SJSA1 (cell line): Measurements from ENCODE around the gene TAF3. TPM values are rescaled to one million over a fixed set of nuclear protein-coding genes. Genes with fewer than 3 reads are reported as not detected.

ENCODE experiments used
- DNase-seq, 2 experiments: peaks; one replicate each; pipeline ENCODE4 v3.0.0-alpha.2; 2015 to 2020; ENCODE audit warnings: low spot score in 2 of 2, low read depth in 1 of 2
- H3K27ac ChIP-seq: fragments of 250-450 bp; sonication (Bioruptor Pico); 2 replicates; pipeline ENCODE4 v1.5.1; 2020; ENCODE audit warnings: mild to moderate bottlenecking, moderate library complexity
- H3K27me3 ChIP-seq: fragments of 250-450 bp; sonication (Bioruptor Pico); replicated peaks from 2 replicates; pipeline ENCODE4 v1.5.1; 2020; ENCODE audit warnings: mild to moderate bottlenecking, moderate library complexity
- H3K36me3 ChIP-seq: fragments of 250-450 bp; sonication (Bioruptor Pico); 2 replicates; pipeline ENCODE4 v1.5.1; 2020; ENCODE audit warnings: mild to moderate bottlenecking
- H3K4me1 ChIP-seq: fragments of 250-450 bp; sonication (Bioruptor Pico); replicated peaks from 2 replicates; pipeline ENCODE4 v1.6.1; 2021; ENCODE audit warnings: mild to moderate bottlenecking
- H3K4me3 ChIP-seq: fragments of 250-450 bp; sonication (Bioruptor Pico); 2 replicates; pipeline ENCODE4 v1.5.1; 2020; ENCODE audit warnings: mild to moderate bottlenecking
- H3K9me3 ChIP-seq: fragments of 250-450 bp; sonication (Bioruptor Pico); replicated peaks from 2 replicates; pipeline ENCODE4 v1.5.1; 2020; ENCODE audit warnings: mild to moderate bottlenecking
- total RNA-seq: library from RNA; depleted of rRNA; stranded (reverse); fragments of >200 nt; shearing (Covaris generic); gene quantifications from 2 replicates; pipeline ENCODE4 v1.2.3, GENCODE V29; 2014

TAF3 gene
- total RNA-seq, 1 experiment from 2014 or later: 4.4 TPM

DNA sequence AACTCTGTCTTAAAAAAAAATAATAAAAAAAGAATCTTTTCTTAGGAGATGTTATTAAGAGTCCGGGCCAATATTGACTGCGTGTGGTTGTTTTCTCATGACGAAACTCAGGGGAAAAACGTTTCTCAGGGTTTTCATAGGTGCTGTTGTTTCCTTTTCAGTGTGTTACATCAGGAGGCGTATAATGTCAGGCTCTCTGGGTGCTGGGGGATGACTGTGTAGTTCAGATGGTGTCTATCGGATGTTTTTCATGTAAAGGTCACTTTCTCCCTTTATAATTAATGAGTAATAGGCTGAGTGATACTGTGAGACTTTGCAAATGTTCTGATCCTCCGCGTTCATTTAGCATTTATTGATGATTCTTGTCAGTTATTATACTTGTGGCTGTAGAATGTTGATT lies 84.1 kb downstream of the TAF3 start:
- no peaks in the 10 kb centered on the region for H3K9me3 ChIP-seq
- H3K27me3 ChIP-seq: no peaks in the 10 kb centered on the region
- H3K36me3 ChIP-seq: no peaks in the 10 kb centered on the region

GRCh38 chr10:7903851-7904250 lies 85.5 kb downstream of the TAF3 start:
- Histone ChIP-seq H3K9me3 (no peaks in the 10 kb centered on the region), H3K4me1 (no peaks in the 10 kb centered on the region), H3K27me3 (no peaks in the 10 kb centered on the region), H3K27ac (no peak overlapping the region), H3K36me3 (no peaks in the 10 kb centered on the region), H3K4me3 (no peak overlapping the region)
- no peak for DNase-seq

More for the DNA sequence above, 84.1 kb downstream of the TAF3 start:
- no peak overlapping the region for H3K27ac ChIP-seq
- no peak for DNase-seq
- H3K4me1 ChIP-seq: no peaks in the 10 kb centered on the region
- no peak overlapping the region for H3K4me3 ChIP-seq

DNA sequence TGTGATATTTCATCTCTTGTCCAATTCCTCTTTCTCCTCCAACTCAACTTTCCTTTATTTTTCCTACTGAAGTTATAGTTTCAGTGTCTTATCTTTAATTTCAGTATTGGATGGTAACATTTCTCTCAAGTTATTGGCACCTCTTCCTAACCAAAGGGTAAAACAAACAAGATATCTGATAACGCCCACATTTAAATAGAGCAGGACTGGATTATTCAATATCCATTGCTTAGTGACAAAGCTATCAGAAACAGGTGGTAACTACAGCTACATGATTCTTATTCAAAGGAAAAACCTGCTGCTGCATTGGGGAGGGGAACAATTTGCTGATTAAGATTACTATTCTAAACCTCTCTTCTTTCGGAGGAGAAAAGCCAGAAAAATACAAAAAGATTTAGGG lies 87.8 kb downstream of the TAF3 start:
- H3K9me3 ChIP-seq: no peaks in the 10 kb centered on the region
- H3K27me3 ChIP-seq: no peaks in the 10 kb centered on the region
- H3K4me3 ChIP-seq: no peak overlapping the region
- no peaks in the 10 kb centered on the region for H3K36me3 ChIP-seq
- DNase-seq: no peak
- H3K4me1 ChIP-seq: no peaks in the 10 kb centered on the region
- no peak overlapping the region for H3K27ac ChIP-seq

GRCh38 chr10:7908541-7909210 lies 90.4 kb downstream of the TAF3 start:
- no peak overlapping the region for H3K27ac ChIP-seq
- no peaks in the 10 kb centered on the region for H3K9me3 ChIP-seq
- no peak overlapping the region for H3K4me3 ChIP-seq
- no peaks in the 10 kb centered on the region for H3K4me1 ChIP-seq
- no peak for DNase-seq
- no peaks in the 10 kb centered on the region for H3K36me3 ChIP-seq
- no peaks in the 10 kb centered on the region for H3K27me3 ChIP-seq

DNA sequence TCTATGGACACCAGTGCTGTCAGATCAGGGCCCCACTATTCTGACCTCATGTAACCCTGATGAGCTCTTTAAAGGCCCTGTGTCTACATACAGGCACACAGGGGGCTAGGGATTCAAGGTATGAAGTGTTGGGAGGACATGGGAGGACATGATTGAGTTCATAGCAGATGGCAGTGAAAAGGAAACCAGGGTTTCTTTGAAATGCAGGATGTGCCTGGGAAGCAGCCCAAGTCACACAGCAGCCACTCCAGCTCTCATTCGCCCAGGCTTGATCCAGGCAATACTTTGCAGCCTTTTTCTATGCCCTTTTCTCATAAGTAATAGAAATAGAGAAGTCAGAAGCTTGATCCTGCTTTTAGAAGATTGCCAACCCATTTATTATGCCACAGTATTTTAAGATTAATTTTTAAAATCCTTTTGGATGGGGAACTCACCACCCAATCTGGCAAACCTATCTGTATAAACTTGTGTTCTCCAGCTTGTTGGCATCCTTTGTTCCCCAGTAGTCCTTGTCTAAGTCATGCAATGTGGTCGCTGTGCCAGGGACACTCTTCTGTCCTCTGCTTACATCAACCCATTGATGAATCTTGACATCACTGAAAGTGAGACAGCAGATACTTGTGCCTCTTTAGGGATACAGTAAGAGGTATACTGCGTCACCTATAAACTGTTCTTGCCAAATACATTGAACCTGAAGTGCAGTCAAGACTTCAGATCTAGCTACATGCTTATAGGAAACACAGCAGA lies 95.0 kb downstream of the TAF3 start:
- DNase-seq: no peak
- H3K4me3 ChIP-seq: no peak overlapping the region
- no peaks in the 10 kb centered on the region for H3K36me3 ChIP-seq
- no peaks in the 10 kb centered on the region for H3K4me1 ChIP-seq
- H3K27me3 ChIP-seq: no peaks in the 10 kb centered on the region
- H3K9me3 ChIP-seq: no peaks in the 10 kb centered on the region
- H3K27ac ChIP-seq: no peak overlapping the region

DNA sequence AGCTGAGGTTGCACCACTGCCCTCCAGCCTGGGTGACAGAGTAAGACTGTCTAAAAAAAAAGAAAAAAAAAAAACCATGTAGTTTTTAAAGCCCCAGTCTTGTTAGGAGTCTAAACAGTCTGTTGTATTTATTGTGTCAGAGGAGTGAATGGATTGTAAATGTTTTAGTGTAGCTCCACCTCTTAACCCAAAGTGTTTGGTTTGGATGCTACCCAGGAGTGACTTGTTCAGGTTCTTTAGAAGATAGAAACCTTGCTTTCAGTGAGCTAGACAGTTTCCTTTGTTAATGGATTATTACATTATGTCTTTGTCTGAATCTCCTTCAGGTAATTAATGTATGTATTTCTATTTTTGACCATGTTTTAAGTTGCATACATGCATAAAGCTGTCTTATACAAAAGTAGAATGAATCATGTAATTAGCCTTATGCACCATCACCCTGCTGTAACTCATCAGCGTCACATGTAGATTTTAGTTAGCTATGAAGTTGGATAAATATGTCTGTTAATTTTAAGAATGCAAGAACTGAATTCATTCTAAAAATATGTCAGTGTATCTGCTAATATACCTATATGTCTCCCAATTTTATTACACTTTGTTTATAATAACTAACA lies 97.7 kb downstream of the TAF3 start:
- Histone ChIP-seq H3K4me3 (no peak overlapping the region), H3K27ac (no peak overlapping the region), H3K9me3 (no peaks in the 10 kb centered on the region), H3K4me1 (no peaks in the 10 kb centered on the region), H3K36me3 (no peaks in the 10 kb centered on the region), H3K27me3 (no peaks in the 10 kb centered on the region)
- peak in 1 of 2 experiments; percentile 14 for DNase-seq

DNA sequence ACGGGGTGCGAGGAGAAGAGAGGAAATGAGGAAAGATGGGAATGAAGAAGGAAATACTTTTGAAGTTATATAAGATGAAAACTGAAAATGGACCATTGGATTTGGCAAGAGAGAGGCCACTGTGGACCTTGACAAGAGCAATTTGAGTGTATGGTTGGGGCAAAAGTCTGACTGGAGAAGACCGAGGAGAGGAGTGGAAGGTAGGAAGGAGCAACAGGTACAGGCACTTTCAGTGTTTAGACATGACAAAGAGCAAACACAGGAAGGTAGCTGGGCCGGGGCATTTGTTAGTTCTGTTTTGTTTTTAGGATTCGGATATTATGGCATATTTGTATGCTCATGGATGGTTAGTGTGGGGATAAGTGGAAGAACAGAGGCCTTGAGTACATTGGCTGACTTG lies 99.4 kb downstream of the TAF3 start:
- no peak for DNase-seq
- Histone ChIP-seq H3K27ac (no peak overlapping the region), H3K36me3 (no peaks in the 10 kb centered on the region), H3K9me3 (no peaks in the 10 kb centered on the region), H3K27me3 (no peaks in the 10 kb centered on the region), H3K4me1 (no peaks in the 10 kb centered on the region), H3K4me3 (no peak overlapping the region)

DNA sequence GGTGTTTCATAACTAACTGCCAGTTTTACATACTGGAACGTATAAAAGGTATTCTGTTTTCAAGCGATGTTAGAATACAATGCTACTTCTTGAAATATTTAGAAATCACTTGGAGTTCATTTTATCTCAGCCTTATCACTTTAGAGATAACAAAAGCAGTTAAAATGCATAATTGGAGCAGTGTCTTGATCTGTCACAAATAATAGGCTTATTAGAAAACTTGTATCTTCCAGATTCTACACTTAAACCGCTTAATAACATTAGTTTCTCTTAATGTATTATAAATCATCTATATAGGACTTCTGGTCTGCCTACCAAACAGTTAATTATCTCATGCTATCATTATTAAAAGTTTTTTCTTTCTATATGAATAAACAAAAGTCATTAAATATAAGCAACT lies 104.4 kb downstream of the TAF3 start:
- no peak for DNase-seq
- no peaks in the 10 kb centered on the region for H3K36me3 ChIP-seq
- H3K4me1 ChIP-seq: no peaks in the 10 kb centered on the region
- no peaks in the 10 kb centered on the region for H3K9me3 ChIP-seq
- no peaks in the 10 kb centered on the region for H3K27me3 ChIP-seq
- H3K27ac ChIP-seq: no peak overlapping the region
- no peak overlapping the region for H3K4me3 ChIP-seq

- no peak overlapping the region for H3K4me3 ChIP-seq
- H3K4me1 ChIP-seq: no peaks in the 10 kb centered on the region
- no peaks in the 10 kb centered on the region for H3K36me3 ChIP-seq
- no peaks in the 10 kb centered on the region for H3K27me3 ChIP-seq
- H3K9me3 ChIP-seq: no peaks in the 10 kb centered on the region; the same call in 1 of the 2 replicates
- no peak for DNase-seq
- H3K27ac ChIP-seq: no peak overlapping the region
Measured at GRCh38 chr10:7928536-7928935, 110.2 kb downstream of the TAF3 start.

DNA sequence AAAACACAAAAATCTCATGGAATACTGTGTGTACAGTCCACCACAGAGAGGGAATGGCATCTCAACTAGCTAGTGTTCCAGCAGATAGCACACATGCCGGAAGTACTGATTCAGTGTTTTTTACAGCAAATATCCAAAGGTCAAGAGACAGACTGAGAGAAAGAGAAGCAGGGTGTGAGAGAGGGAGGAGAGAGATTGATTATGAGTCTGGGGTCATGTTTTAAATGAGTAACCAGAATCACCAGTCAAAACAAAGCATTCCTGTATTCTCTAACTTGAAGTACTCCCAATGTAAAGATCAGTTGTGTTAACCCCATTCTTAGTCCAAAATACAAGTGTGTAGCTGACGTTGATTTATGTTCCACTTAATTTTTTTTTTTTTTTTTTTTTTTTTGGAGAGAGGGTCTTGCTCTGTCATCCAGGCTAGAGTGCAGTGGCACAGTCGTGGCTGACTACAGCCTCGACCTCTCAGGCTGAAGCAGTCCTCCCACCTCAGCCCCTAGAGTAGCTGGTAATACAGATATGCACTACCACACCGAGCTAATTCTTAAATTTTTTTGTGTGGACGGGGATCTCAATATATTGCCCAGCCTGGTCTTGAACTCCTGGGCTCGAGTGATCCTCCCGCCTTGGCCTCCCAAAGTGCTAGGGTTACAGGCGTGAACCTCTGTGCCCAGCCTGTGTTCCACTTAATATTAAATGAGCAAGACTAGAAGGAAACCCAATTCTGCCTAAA lies 114.2 kb downstream of the TAF3 start:
- no peaks in the 10 kb centered on the region for H3K36me3 ChIP-seq
- no peaks in the 10 kb centered on the region for H3K4me1 ChIP-seq
- no peak for DNase-seq
- no peak overlapping the region for H3K4me3 ChIP-seq
- no peaks in the 10 kb centered on the region; the same call in 1 of the 2 replicates for H3K9me3 ChIP-seq
- H3K27me3 ChIP-seq: no peaks in the 10 kb centered on the region
- no peak overlapping the region for H3K27ac ChIP-seq

GRCh38 chr10:7933262-7933661 lies 115.0 kb downstream of the TAF3 start:
- no peaks in the 10 kb centered on the region for H3K27me3 ChIP-seq
- DNase-seq: no peak
- no peaks in the 10 kb centered on the region for H3K36me3 ChIP-seq

GRCh38 chr10:7933757-7934156 lies 115.5 kb downstream of the TAF3 start:
- no peaks in the 10 kb centered on the region for H3K4me1 ChIP-seq
- no peak for DNase-seq
- no peaks in the 10 kb centered on the region for H3K9me3 ChIP-seq

More at GRCh38 chr10:7933262-7933661, 115.0 kb downstream of the TAF3 start:
- Histone ChIP-seq H3K27ac (no peak overlapping the region), H3K4me3 (no peak overlapping the region), H3K9me3 (no peaks in the 10 kb centered on the region; the same call in 1 of the 2 replicates), H3K4me1 (no peaks in the 10 kb centered on the region)

GRCh38 chr10:7937315-7937945 lies 119.1 kb downstream of the TAF3 start:
- no peaks in the 10 kb centered on the region for H3K27me3 ChIP-seq
- no peaks in the 10 kb centered on the region for H3K4me1 ChIP-seq
- no peaks in the 10 kb centered on the region for H3K9me3 ChIP-seq
- no peaks in the 10 kb centered on the region for H3K36me3 ChIP-seq
- H3K4me3 ChIP-seq: no peak overlapping the region
- no peak overlapping the region for H3K27ac ChIP-seq
- DNase-seq: no peak

More at GRCh38 chr10:7933757-7934156, 115.5 kb downstream of the TAF3 start:
- Histone ChIP-seq H3K27ac (no peak overlapping the region), H3K4me3 (no peak overlapping the region), H3K27me3 (no peaks in the 10 kb centered on the region), H3K36me3 (no peaks in the 10 kb centered on the region)
